ES-I3 (cell line): ENCODE measurements around the gene CDKN2B-AS1.

Experiments
- H3K36me3 ChIP-seq: 2 replicates; pipeline ENCODE4 v1.6.1; 2013; ENCODE audit warnings: mild to moderate bottlenecking, low read length, control low read depth, moderate library complexity; ENCODE audit not compliant: insufficient read depth
- H3K4me1 ChIP-seq: 2 replicates; pipeline ENCODE4 v1.6.1; 2013; ENCODE audit warnings: mild to moderate bottlenecking, control low read depth, low read length; ENCODE audit not compliant: insufficient read depth
- H3K9ac ChIP-seq: 2 replicates; pipeline ENCODE4 v1.6.1; 2013; ENCODE audit warnings: low read depth, mild to moderate bottlenecking, low read length, moderate library complexity
- H3K9me3 ChIP-seq: 2 replicates; pipeline ENCODE4 v1.6.1; 2013; ENCODE audit warnings: mild to moderate bottlenecking, low read length, moderate library complexity; ENCODE audit not compliant: control insufficient read depth, insufficient read depth

Gene CDKN2B-AS1

GRCh38 chr9:22159586-22159985 is 165.0 kb downstream of the CDKN2B-AS1 start:
- H3K9ac ChIP-seq: no peak overlapping the region
- H3K9me3 ChIP-seq: no peaks in the 10 kb centered on the region
- H3K4me1 ChIP-seq: no peaks in the 10 kb centered on the region
- no peaks in the 10 kb centered on the region for H3K36me3 ChIP-seq

- H3K36me3 ChIP-seq: no peaks in the 10 kb centered on the region
Observed at GRCh38 chr9:22160221-22160620, 165.6 kb downstream of the CDKN2B-AS1 start.

GRCh38 chr9:22165144-22165543 is 170.6 kb downstream of the CDKN2B-AS1 start:
- Histone ChIP-seq H3K4me1 (no peaks in the 10 kb centered on the region), H3K9me3 (no peaks in the 10 kb centered on the region), H3K36me3 (no peaks in the 10 kb centered on the region), H3K9ac (no peak overlapping the region)

More at GRCh38 chr9:22160221-22160620, 165.6 kb downstream of the CDKN2B-AS1 start:
- no peaks in the 10 kb centered on the region for H3K4me1 ChIP-seq
- no peak overlapping the region for H3K9ac ChIP-seq
- H3K9me3 ChIP-seq: no peaks in the 10 kb centered on the region

- no peak overlapping the region for H3K9ac ChIP-seq
- no peaks in the 10 kb centered on the region for H3K9me3 ChIP-seq
- H3K4me1 ChIP-seq: no peaks in the 10 kb centered on the region
- no peaks in the 10 kb centered on the region for H3K36me3 ChIP-seq
Observed at GRCh38 chr9:22169243-22169642, 174.7 kb downstream of the CDKN2B-AS1 start.

- Histone ChIP-seq H3K9me3 (no peaks in the 10 kb centered on the region), H3K36me3 (no peaks in the 10 kb centered on the region), H3K4me1 (no peaks in the 10 kb centered on the region), H3K9ac (no peak overlapping the region)
Observed at GRCh38 chr9:22169727-22170503, 175.3 kb downstream of the CDKN2B-AS1 start.
